D721Med (cell line): ENCODE measurements around the gene TMIGD1.

Experiments
- DNase-seq: peaks from one replicate; pipeline ENCODE4 v3.0.0; 2011; ENCODE audit warnings: low spot score; ENCODE audit not compliant: insufficient read length
- FAIRE-seq: peaks from 2 replicates; lab custom pipeline; 2011; peaks lifted over from hg19 to GRCh38; lab: Jason Lieb, UNC
- TF ChIP-seq, protein P1 (sequence below): IDR thresholded peaks from 2 replicates; pipeline ENCODE4 v1.5.1; 2012; ENCODE audit warnings: mild to moderate bottlenecking, control low read depth; ENCODE audit not compliant: insufficient read depth; ENCODE audit errors: missing control alignments

Gene TMIGD1

DNA sequence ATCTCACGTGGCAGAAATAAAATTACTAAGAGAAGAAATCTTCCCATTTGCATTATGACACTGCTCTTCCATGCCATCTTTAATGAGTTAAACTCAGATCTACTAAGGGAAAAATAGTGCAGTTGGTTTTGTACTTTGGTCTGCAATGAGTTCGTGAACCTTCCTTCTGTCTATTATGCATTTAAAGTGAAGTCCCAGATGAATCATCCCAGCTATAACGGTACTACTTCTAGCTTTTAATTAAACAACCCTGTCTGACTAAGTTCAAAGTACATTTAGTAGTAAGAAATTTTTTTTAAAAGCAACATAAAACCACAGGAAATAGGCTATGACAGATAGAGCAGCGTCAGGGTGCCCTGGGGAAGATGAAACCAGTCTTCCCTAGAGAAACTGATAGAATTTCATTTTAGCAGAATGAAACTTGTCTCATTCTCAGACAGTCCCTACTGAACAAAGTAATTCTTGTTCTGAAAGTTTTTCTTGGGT is 1.8 kb downstream of the TMIGD1 start:
- TF ChIP-seq, protein P1, sequence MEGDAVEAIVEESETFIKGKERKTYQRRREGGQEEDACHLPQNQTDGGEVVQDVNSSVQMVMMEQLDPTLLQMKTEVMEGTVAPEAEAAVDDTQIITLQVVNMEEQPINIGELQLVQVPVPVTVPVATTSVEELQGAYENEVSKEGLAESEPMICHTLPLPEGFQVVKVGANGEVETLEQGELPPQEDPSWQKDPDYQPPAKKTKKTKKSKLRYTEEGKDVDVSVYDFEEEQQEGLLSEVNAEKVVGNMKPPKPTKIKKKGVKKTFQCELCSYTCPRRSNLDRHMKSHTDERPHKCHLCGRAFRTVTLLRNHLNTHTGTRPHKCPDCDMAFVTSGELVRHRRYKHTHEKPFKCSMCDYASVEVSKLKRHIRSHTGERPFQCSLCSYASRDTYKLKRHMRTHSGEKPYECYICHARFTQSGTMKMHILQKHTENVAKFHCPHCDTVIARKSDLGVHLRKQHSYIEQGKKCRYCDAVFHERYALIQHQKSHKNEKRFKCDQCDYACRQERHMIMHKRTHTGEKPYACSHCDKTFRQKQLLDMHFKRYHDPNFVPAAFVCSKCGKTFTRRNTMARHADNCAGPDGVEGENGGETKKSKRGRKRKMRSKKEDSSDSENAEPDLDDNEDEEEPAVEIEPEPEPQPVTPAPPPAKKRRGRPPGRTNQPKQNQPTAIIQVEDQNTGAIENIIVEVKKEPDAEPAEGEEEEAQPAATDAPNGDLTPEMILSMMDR, result no peak
- no peak for FAIRE-seq
- DNase-seq, result no peak

DNA sequence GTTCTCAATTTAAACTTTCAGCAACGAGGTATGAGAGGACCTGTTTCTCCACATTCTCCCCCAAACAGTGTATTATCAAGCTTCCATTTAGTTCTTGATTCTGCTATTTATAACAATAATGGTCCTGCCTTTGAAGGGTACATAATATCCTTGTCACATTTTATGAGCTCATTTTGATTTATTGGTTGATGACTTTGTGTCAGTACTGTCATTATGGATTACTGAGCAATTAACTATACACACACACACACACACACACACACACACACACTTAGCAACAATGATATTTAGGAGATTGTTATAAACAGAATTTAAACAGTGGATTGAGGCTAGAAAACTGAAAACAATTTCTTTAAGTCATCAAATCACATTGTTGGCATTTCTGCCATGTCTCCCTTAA is 7.0 kb downstream of the TMIGD1 start:
- FAIRE-seq (no peak), DNase-seq (no peak)
- TF ChIP-seq, protein P1, result no peak

DNA sequence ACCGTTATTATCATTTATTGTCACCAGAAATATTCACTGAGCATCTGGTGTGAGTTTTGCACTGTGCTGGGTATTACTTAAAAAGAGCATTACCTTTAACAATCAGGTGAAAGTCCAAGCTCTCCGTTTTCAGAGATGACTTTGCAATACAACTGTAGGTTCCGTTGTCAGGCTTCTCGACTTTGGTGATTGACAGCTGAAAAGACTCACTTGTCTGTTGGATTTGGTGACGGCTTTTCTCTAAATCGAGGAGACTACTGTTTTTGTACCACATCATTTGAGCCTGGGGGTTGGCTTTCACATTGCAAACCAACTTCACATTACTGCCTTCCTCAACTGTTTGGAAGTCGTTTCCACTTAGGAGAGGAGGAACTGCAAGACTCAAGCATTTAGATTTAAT is 9.1 kb downstream of the TMIGD1 start:
- TF ChIP-seq, protein P1, result no peak
- FAIRE-seq, result no peak
- DNase-seq, result no peak

DNA sequence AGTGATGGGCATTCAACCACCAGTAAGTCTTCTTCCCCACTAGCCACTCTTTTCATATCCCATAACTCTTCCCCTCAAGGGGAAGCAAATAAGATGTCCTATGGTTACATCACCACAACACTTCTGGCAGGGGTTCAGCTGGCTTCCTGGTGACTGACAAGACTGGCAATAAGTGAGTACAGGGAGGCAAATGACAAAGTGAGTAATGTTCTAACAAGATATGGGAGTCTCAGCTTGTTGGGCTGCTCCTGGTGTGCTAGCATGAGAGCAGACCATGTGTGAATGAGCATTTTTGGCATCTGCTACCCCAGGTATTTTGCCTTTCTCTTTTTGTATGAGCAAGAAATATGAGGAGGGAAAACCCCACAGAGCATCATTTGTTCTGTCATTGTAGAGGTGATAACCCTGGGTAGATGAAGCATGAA is 9.9 kb downstream of the TMIGD1 start:
- FAIRE-seq (no peak), DNase-seq (no peak)
- TF ChIP-seq, protein P1, result no peak

DNA sequence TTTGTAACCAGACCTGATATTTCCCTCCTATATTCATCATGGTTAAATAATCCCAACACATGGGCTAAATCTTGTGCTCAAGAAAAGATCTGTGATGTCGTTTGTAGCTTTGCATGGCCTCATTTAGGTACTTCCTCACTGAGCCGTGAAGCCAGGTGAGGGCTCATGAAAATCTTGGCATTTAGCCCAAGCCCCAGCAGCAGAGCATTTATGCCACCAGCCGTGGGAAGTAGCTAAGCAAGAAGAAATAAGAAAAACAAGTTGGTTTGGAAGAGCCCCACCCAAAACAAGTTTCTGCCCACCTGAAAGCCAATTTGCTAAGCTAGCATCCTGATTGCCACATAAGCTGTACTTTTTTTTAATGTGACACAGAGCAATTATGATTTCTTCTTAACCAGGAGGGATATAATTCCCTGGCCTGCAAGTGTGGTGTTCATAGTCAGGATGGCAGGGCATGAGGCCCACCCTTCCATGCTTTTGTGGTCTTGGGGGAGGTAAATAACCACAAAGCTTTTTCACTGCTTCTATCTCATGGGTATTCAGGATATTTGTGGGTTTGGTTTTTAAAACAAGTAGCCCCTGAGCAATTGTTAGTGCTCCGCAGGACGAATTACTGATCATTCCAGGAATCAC is 10.5 kb downstream of the TMIGD1 start:
- no peak for FAIRE-seq
- no peak for DNase-seq
- TF ChIP-seq, protein P1, result no peak

DNA sequence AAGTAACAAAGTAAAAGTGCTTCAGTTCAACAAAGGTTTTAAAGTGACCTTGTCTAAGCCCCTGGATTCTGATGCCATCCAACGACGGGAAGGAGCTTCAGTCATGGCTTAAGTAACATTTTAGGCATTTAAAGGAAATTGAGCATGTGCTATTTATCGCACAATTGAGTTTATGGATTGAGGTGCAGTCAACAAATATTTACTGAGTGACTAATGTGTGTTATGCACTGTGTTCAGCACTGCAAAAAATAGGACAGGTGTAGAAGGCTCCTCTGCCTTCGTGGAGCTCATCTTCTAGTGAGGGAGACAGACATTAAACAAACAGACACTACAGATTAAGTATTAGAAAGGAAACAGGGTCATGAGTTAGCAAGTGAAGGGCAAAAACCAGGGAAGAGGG is 12.5 kb downstream of the TMIGD1 start:
- no peak for FAIRE-seq
- TF ChIP-seq, protein P1, result no peak
- no peak for DNase-seq

DNA sequence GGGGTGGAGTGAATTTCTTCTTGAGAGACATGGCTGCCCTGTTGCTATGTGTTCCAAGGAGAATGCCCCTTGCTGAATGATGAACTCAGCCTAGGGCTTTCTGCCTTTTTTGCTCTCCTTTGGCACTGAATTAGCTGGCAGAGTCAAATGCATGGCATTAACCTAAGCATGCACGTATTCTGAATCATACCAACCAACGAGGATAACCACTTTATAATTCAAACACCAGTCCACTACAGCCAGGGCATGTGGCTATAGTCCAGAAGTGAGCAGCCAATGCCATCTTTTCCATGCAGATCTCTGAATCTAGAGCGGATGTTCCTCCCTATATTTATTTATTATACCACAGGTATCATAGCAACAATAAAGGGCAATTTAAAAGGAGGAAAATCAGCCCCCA is 15.7 kb downstream of the TMIGD1 start:
- no peak for FAIRE-seq
- TF ChIP-seq, protein P1, result no peak
- DNase-seq, result no peak
